ENCODE data around the gene GLYR1.
A peak's percentile ranks its signal among the peaks of the same experiment; 100 is the strongest.
"Not testable (repeated sequence)": the region's sequence is repeated elsewhere in the genome, so short reads cannot be mapped to it uniquely, and the experiment has no call there.

Gene GLYR1

DNA sequence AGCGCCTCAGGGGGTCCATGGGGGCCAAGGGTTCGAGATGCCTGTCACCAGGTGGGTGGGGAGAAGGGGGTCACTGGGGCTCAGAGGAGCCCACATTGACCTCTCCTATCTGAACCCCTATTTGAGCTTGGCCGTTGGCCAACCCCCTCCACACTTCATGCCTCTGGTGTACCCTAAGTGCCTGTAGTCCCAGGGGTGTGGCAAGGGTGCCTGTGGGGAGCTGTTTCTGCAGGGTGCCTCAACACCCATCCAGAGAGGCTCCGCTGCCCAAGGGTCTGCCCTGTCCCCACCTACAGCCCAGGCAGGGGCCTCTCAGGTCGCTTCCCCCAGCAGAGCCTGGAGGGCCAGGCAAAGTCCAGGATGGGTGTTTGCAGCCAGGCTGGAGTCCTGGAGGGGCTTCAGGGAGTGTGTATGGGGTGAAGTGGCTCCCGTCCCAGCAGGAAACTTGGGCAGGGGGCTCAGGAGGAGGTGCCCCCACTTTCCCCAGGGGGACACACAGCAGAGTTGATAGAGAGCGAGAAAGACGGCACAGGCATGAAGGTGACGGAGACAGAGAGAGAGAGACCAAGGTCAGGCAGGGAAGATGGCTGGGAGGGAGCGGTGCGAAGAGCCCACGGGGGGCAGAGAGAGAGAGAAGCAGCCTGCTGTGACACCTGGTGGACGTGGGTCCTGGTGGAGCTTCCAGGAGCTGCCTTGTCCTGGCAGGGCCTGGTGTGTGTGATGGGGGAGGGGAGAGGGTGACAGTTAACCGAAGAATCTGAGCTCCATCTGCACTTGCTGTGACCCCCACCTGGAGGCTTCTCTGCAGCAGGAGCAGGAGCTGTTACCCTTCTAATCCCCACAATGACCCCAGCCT, 59.2 kb downstream of the GLYR1 start, which contains the start of gene SEPTIN12:
Gene SEPTIN12, minus strand, starts transcription at position 719 of the 856 bp plus-strand sequence. Its CDS starts 700 bp downstream, at position 19.
- DNase-seq (ENCODE audit: low read depth), result no peak

GRCh38 chr16:4787068-4787467, 60.0 kb downstream of the GLYR1 start:
- DNase-seq (ENCODE audit: low read depth), result no peak

DNA sequence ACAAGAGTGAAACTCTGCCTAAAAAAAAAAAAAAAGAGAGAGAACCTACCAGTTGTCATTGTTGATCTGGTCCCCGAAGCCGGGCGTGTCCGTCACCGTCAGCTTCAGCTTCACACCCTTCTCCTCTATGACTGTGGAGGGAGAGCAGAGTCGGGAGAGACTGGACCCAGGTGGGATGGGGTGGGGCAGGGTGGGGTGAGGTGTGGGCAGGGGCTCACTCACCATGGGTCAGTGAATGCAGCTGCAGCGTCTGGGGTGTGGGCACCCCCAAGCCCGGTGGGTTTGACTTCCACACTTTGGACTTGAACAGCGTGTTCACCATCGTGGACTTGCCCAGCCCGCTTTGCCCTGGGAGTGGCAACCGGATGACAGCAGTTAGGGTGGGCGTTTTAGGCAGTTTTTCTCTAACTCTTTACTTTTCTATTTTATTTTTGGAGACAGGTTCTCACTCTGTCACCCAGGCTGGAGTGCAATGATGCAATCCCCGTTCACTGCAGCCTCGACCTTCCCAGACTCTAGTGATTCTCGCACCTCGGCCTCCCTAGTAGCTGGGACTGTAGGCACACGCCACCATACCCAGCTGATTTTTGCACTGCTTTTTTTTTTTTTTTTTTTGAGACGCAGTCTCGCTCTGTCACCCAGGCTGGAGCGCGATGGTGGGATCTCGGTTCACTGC, 61.2 kb downstream of the GLYR1 start:
- no peak for DNase-seq (ENCODE audit: low read depth)

DNA sequence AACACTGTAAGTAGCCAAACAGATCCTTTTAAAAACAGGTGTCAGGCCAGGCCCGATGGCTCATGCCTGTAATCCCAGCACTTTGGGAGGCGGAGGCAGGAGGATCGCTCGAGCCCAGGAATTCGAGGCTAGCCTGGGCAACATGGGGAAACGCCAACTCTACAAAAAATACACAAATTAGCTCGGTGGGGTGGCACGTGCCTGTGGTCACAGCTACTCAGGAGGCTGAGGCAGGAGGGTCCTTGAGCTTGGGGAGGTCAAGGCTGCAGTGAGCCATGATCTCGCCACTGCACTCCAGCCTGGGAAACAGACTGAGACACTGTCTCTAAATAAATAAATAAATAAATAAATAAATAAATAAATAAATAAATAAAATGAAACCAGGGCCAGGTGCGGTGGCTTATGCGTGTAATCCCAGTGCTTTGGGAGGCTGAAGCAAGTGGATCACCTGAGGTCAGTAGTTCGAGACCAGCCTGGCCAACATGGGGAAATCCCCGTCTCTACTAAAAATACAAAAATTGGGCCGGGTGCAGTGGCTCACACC, 62.6 kb downstream of the GLYR1 start:
- not testable (repeated sequence) for DNase-seq (ENCODE audit: low read depth)

- no peak for DNase-seq (ENCODE audit: low read depth)
These were observed 63.1 kb downstream of the GLYR1 start for GRCh38 chr16:4783951-4784336.

DNA sequence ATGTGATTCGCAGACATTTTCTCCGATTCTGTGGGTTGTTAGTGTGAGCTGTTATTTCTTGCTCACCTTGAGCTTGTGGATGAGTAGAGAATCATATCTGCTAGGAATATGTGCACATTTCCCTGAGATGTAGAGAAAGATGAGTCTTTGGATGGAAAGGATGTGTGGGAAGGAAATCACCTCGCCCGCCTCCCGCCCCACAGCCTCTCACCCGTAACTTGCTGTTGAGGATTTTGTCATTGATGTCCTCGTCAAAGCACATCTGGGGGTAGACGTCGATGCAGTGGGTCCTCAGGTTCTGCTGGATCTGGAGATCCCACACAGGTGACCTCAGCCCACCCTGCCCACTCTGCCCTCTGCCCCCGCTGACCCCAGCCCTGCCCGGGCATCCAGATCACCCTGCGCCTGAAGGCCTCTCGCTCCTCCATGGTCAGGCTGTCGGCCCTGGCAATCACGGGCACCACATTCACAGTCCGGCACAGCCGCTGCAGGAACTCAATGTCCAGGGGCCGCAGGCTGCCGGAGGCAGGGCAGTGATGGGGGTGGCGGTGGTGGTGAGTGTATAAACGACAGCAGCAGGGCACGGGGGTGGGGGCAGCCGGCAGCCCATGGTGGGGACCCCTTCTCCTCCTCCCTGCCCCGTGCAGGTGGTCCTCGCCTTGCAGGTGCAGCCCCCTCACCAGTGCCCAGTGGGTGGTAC, 63.7 kb downstream of the GLYR1 start:
- no peak for DNase-seq (ENCODE audit: low read depth)

- no peak for DNase-seq (ENCODE audit: low read depth)
These were observed 66.9 kb downstream of the GLYR1 start for GRCh38 chr16:4780235-4780634.

DNA sequence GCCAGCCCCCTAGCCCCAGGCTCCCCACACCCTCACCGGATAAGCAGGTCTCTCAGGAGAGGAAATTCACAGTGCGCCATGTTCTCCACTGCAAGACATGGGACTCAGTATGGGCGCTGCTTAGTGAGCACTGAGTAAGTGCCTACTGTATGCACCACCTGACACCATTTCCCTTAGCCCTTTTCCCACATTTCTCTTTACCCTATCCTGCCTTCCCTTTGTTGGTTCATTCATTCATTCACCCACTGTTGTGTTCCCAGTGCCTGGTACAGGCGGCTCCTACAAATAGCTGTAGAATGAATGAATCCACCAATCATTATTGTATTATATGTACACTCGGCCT, 69.1 kb downstream of the GLYR1 start:
- no peak for DNase-seq (ENCODE audit: low read depth)

- DNase-seq (ENCODE audit: low read depth), result no peak
These were observed 69.6 kb downstream of the GLYR1 start for GRCh38 chr16:4777339-4778049.

- no peak for DNase-seq (ENCODE audit: low read depth)
These were observed 70.9 kb downstream of the GLYR1 start for GRCh38 chr16:4776141-4776705.

GRCh38 chr16:4775005-4775404, 72.1 kb downstream of the GLYR1 start:
- DNase-seq (ENCODE audit: low read depth), result no peak

- DNase-seq (ENCODE audit: low read depth), result no peak
These were observed 74.7 kb downstream of the GLYR1 start for GRCh38 chr16:4772351-4772750.

DNA sequence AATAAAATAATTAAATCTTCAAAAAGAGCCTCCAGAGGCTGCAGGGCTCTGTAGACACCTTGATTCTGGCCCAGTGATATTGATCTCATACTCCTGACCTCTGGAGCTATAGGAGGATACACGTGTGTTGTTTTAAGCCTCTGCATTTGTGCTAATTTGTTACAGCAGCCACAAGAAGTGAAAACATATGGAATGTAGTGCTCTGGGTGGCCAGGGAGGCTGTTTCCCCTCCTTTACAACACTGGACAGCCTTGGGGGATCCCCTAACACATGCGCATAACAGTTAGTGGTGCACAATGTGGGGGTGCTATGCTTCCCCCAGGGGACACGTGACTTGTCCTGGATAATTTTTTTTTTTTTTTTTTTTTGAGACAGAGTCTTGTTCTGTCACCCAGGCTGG, 75.4 kb downstream of the GLYR1 start:
- no peak for DNase-seq (ENCODE audit: low read depth)

- DNase-seq (ENCODE audit: low read depth), result no peak
These were observed 77.8 kb downstream of the GLYR1 start for GRCh38 chr16:4769306-4769638.

GRCh38 chr16:4768549-4769305, 78.4 kb downstream of the GLYR1 start:
- peak; percentile 80 for DNase-seq (ENCODE audit: low read depth)

DNA sequence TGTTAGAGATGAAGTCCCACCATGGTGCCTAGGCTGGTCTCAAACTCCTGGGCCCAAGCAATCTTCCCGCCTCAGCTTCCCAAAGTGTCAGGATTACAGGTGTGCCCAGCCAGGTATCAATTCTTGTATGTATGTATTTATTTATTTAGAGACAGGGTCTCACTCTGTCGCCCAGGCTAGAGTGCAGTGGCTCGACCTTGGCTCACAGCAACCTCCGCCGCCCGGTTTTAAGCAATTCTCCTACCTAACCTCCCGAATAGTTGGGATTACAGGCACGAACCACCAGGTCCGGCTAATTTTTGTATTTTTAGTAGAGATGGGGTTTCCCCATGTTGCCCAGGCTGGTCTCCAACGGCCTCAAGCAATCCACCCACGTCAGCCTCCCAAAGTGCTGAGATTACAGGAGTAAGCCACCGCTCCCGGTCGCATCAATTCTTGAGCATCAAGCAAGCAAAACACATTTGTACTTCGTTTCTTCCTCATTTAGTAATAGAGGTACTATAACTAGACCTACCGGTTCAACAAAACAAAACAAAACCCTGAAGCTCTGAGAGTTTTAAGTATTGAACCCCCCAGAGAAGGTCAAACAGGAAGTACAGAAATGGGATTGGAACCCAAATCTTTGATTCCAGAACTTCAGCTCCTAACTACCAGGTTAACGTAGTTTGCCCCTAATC, 79.1 kb downstream of the GLYR1 start:
- no peak for DNase-seq (ENCODE audit: low read depth)

DNA sequence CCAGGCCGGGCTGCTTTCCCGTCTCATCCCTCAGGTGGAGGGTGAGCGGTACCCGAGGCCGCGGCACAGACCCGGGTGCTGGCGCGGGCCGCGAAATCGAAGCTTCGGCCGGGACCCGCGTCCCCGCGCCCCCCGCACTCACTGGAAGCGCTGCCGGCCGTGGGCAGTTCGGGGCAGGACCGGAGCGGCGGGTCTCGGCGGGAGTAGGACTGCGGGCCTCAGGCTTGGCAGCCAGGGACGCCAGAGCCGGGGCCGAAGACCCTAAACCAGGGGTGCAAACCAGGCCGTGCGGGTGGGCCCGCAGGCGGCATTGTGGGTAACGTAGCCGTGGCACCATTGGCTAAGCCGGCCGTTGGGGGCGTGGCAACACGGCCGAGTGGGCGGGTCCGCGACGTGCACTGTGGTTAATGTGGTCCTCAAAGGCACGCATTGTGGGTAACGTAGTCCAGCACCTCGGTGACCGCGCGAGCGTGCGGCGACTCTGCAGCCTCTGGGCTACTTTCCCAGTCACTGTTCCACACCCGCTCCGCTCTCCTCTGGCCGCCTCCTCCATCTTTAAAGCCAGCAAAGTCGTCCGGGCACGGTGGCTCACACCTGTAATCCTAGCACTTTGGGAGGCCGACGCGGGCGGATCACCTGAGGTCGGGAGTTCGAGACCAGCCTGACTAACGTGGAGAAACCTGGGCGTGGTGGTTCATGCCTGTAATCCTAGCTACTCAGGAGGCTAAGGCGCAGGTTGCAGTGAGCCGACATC, 80.0 kb downstream of the GLYR1 start, which contains the start of gene ZNF500:
Gene ZNF500, minus strand, starts transcription at position 288 of the 754 bp plus-strand sequence. CDS start 1,184 bp downstream, outside the sequence.
- peak; percentile 96 for DNase-seq (ENCODE audit: low read depth)

- no peak for DNase-seq (ENCODE audit: low read depth)
These were observed 81.3 kb downstream of the GLYR1 start for GRCh38 chr16:4765511-4766474.

All from activated T-helper 9 cell treated with anti-CD3 and anti-CD28 coated beads, Interleukin-2, amount 50 U/mL, for 16 hours (primary cell).